ENCODE measurements around the gene HMBS.

Gene HMBS

DNA sequence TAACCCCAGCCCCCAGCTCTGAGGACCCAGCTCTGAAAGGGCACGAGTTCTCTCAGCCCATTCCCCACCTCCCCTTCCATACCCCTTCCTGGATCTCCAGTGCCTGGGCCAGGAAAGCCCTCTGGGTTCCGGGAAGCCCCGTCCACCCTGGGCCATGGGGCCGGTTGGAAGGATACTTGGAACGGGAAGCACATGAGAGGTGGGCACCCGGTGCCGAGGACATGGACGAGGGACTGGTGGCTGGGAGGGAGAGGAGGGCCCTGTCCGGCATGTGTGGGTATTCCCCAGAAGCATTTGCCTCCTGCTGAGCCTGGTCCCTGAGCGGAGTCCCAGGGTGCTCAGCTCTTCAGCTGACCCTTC is 31.5 kb downstream of the HMBS start:
- Histone ChIP-seq H3K4me3 (ENCODE audit: low read length) (no peak overlapping the region), H3K27ac (ENCODE audit: low read length) (no peak overlapping the region), H3F3A (ENCODE audit: insufficient read depth, low read length) (peaks cover 12% of the 10 kb centered on the region; the same call in 1 of the 2 replicates), H3K79me2 (ENCODE audit: low read length) (no peaks in the 10 kb centered on the region), H3K27me3 (replicated peaks; ENCODE audit: insufficient read depth, low read length) (no peaks in the 10 kb centered on the region), H4K20me1 (ENCODE audit: insufficient read depth, low read length) (no peaks in the 10 kb centered on the region), H3K9ac (ENCODE audit: low read length) (no peak overlapping the region), H3K36me3 (replicated peaks; ENCODE audit: insufficient read depth, low read length) (peaks cover 9% of the 10 kb centered on the region; the same call in 1 of the 2 replicates), H2AFZ (ENCODE audit: low read length) (no peak overlapping the region), H3K9me3 (replicated peaks; ENCODE audit: insufficient read depth, low read length) (no peaks in the 10 kb centered on the region), H3K4me2 (ENCODE audit: low read depth, low read length) (no peak overlapping the region), H3K9me2 (replicated peaks; ENCODE audit: insufficient read depth, low read length) (no peaks in the 10 kb centered on the region), H3K4me1 (ENCODE audit: low read length) (peaks cover 6% of the 10 kb centered on the region; the same call in 1 of the 2 replicates)
- TF ChIP-seq, protein P1, sequence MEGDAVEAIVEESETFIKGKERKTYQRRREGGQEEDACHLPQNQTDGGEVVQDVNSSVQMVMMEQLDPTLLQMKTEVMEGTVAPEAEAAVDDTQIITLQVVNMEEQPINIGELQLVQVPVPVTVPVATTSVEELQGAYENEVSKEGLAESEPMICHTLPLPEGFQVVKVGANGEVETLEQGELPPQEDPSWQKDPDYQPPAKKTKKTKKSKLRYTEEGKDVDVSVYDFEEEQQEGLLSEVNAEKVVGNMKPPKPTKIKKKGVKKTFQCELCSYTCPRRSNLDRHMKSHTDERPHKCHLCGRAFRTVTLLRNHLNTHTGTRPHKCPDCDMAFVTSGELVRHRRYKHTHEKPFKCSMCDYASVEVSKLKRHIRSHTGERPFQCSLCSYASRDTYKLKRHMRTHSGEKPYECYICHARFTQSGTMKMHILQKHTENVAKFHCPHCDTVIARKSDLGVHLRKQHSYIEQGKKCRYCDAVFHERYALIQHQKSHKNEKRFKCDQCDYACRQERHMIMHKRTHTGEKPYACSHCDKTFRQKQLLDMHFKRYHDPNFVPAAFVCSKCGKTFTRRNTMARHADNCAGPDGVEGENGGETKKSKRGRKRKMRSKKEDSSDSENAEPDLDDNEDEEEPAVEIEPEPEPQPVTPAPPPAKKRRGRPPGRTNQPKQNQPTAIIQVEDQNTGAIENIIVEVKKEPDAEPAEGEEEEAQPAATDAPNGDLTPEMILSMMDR (IDR thresholded peaks at IDR 0.05; ENCODE audit: low read length) = no peak
- TF ChIP-seq EZH2phosphoT487 (IDR thresholded peaks at IDR 0.05; ENCODE audit: low read length) = no peak
- no peak for TF ChIP-seq EZH2 (optimal IDR thresholded peaks at IDR 0.05; ENCODE audit: low read depth, low read length)
- no peak for DNase-seq

DNA sequence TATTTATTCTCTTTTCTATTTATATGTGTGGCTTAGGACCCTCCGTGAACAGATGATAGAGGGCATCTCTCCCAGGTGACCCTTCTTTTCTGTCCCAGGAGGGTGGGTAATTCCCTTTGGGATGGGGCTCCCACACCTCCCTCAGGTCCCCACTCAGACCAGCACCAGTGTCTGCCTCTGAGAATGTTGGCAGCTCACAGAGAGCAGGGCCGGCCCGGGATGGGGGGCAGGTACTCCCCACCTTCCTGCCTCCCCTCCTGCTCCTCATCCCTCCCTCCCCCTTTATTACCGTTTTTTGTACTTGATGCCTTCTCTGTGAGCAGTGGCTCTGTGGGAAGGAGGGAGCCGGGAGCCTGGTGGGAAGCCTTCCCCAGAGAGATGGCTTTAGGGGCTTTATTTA is 31.9 kb downstream of the HMBS start:
- no peak overlapping the region for H3K27ac ChIP-seq (ENCODE audit: low read length)
- peaks cover 12% of the 10 kb centered on the region; the same call in 1 of the 2 replicates for H3F3A ChIP-seq (ENCODE audit: insufficient read depth, low read length)
- no peaks in the 10 kb centered on the region for H4K20me1 ChIP-seq (ENCODE audit: insufficient read depth, low read length)
- no peak overlapping the region for H3K9ac ChIP-seq (ENCODE audit: low read length)
- TF ChIP-seq EZH2phosphoT487 (IDR thresholded peaks at IDR 0.05; ENCODE audit: low read length) = no peak
- TF ChIP-seq, protein P1 (IDR thresholded peaks at IDR 0.05; ENCODE audit: low read length) = no peak
- TF ChIP-seq EZH2 (optimal IDR thresholded peaks at IDR 0.05; ENCODE audit: low read depth, low read length) = no peak
- peaks cover 2% of the 10 kb centered on the region for H3K79me2 ChIP-seq (ENCODE audit: low read length)
- peaks cover 6% of the 10 kb centered on the region; the same call in 1 of the 2 replicates for H3K4me1 ChIP-seq (ENCODE audit: low read length)
- H3K9me3 ChIP-seq (replicated peaks; ENCODE audit: insufficient read depth, low read length) = no peaks in the 10 kb centered on the region
- no peak for DNase-seq
- no peaks in the 10 kb centered on the region for H3K27me3 ChIP-seq (replicated peaks; ENCODE audit: insufficient read depth, low read length)
- no peak overlapping the region for H3K4me2 ChIP-seq (ENCODE audit: low read depth, low read length)
- H3K9me2 ChIP-seq (replicated peaks; ENCODE audit: insufficient read depth, low read length) = no peaks in the 10 kb centered on the region
- H3K4me3 ChIP-seq (ENCODE audit: low read length) = no peak overlapping the region
- H2AFZ ChIP-seq (ENCODE audit: low read length) = no peak overlapping the region
- peaks cover 7% of the 10 kb centered on the region; the same call in 1 of the 2 replicates for H3K36me3 ChIP-seq (replicated peaks; ENCODE audit: insufficient read depth, low read length)

DNA sequence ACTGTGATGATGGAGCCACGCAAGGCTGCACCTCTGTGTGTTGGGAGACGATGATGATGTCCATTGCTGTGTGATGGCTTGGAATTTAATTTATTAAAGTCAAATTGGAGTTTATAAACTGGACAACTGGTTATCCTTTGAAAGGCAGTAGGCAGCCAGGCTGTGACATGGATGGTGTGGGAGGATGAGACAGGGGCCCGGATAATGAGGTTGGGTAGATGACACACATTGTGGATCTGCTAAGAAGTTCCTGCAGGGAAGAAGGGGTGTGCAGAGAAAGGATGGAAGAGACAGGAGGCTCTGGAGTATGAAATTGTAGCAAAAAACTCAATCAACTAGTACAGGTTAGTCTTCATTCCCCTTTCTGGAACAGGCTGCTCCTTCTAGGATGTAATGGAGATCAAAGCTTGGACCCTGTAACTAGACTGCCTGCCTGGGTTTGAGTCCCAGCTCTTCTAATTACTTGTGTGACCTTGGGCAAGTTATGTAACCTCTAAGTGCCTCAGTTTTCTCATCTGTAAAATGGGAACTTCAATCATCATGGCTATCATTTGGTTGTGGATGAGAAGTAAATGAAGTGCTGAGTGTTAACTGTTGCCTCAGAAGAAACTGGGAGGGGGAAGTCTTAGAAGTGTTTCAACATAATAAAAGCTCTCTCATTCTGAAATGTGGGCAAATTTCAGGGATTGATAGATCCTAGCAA is 32.5 kb downstream of the HMBS start:
- Histone ChIP-seq H3K4me2 (ENCODE audit: low read depth, low read length) (no peak overlapping the region), H3K27ac (ENCODE audit: low read length) (no peak overlapping the region), H3K36me3 (replicated peaks; ENCODE audit: insufficient read depth, low read length) (peaks cover 4% of the 10 kb centered on the region; the same call in 1 of the 2 replicates), H3K79me2 (ENCODE audit: low read length) (peaks cover 7% of the 10 kb centered on the region), H2AFZ (ENCODE audit: low read length) (no peak overlapping the region), H3K4me3 (ENCODE audit: low read length) (no peak overlapping the region), H3F3A (ENCODE audit: insufficient read depth, low read length) (peaks cover 16% of the 10 kb centered on the region), H3K9ac (ENCODE audit: low read length) (no peak overlapping the region), H3K27me3 (replicated peaks; ENCODE audit: insufficient read depth, low read length) (no peaks in the 10 kb centered on the region), H3K4me1 (ENCODE audit: low read length) (peaks cover 7% of the 10 kb centered on the region; the same call in 1 of the 2 replicates), H3K9me2 (replicated peaks; ENCODE audit: insufficient read depth, low read length) (no peaks in the 10 kb centered on the region), H3K9me3 (replicated peaks; ENCODE audit: insufficient read depth, low read length) (no peaks in the 10 kb centered on the region), H4K20me1 (ENCODE audit: insufficient read depth, low read length) (no peaks in the 10 kb centered on the region)
- DNase-seq = no peak
- TF ChIP-seq EZH2phosphoT487 (IDR thresholded peaks at IDR 0.05; ENCODE audit: low read length) (no peak), EZH2 (optimal IDR thresholded peaks at IDR 0.05; ENCODE audit: low read depth, low read length) (no peak)
- TF ChIP-seq, protein P1 (IDR thresholded peaks at IDR 0.05; ENCODE audit: low read length) = no peak

All from MM.1S (cell line).